Measurements from ENCODE around the gene CIROP. TPM values are rescaled to one million over a fixed set of nuclear protein-coding genes. Genes with fewer than 3 reads are reported as not detected.

The CIROP gene
- total RNA-seq, 4 donors from 2014 or later: not detected

GRCh38 chr14:23076785-23077408 is 27.9 kb downstream of the CIROP start:
- TF ChIP-seq CTCF (IDR thresholded peaks at IDR 0.05): no peak
- no peak for TF ChIP-seq POLR2A (IDR thresholded peaks at IDR 0.05)
- DNase-seq (ENCODE audit: low spot score in 2 of 2): no peak
- WGBS, 2 donors: 58 to 61% methylated on average over 5 of the region's 5 CpGs
- no peak overlapping the region for H3K4me3 ChIP-seq (ENCODE audit: low read depth, poor library complexity, severe bottlenecking)
- intact Hi-C loops (cut with DNase I; ENCODE audit: low total_unique reads): no loop called here

DNA sequence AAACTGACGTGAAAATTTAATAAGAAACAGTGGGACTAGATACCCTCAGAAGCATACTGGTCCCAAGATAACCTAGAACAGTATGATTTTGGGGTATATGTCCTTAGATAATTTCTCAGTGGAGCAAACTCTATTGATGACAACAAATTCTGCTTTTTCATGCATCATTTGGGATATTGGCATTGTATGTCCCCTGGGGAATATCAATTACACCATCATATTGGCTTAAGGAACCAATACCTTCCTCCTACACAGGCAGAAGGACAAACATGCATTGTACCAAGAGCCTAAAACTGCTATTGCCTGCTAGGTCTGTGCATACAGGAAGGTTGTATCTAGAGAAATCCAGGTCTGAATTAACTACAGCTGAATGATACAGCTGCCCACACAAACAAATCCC is 29.9 kb downstream of the CIROP start:
- TF ChIP-seq POLR2A (IDR thresholded peaks at IDR 0.05) (no peak), CTCF (IDR thresholded peaks at IDR 0.05) (no peak)
- WGBS, 2 donors: 89 to 91% methylated on average over 1 of the region's 1 CpG
- intact Hi-C loops (cut with DNase I; ENCODE audit: low total_unique reads): no loop called here
- no peak for DNase-seq (ENCODE audit: low spot score in 2 of 2)
- H3K4me3 ChIP-seq (ENCODE audit: low read depth, poor library complexity, severe bottlenecking): no peak overlapping the region

GRCh38 chr14:23071921-23072539 is 32.8 kb downstream of the CIROP start:
- TF ChIP-seq POLR2A (IDR thresholded peaks at IDR 0.05): no peak
- TF ChIP-seq CTCF (IDR thresholded peaks at IDR 0.05): no peak
- no peak for DNase-seq (ENCODE audit: low spot score in 2 of 2)
- 39 to 40% methylated on average over 5 of the region's 5 CpGs for WGBS, 2 donors
- no peak overlapping the region for H3K4me3 ChIP-seq (ENCODE audit: low read depth, poor library complexity, severe bottlenecking)
- intact Hi-C loops (cut with DNase I; ENCODE audit: low total_unique reads): no loop called here

- DNase-seq (ENCODE audit: low spot score in 2 of 2): peak; percentile 85 to 95
- peak overlapping the region; percentile 31 for H3K4me3 ChIP-seq (ENCODE audit: low read depth, poor library complexity, severe bottlenecking)
- WGBS, 2 donors: 1% methylated on average over 14 of the region's 14 CpGs
- intact Hi-C loops (cut with DNase I; ENCODE audit: low total_unique reads): no loop called here
- TF ChIP-seq CTCF (IDR thresholded peaks at IDR 0.05): no peak
- no peak for TF ChIP-seq POLR2A (IDR thresholded peaks at IDR 0.05)
Measured at GRCh38 chr14:23071244-23071920, 33.4 kb downstream of the CIROP start.

DNA sequence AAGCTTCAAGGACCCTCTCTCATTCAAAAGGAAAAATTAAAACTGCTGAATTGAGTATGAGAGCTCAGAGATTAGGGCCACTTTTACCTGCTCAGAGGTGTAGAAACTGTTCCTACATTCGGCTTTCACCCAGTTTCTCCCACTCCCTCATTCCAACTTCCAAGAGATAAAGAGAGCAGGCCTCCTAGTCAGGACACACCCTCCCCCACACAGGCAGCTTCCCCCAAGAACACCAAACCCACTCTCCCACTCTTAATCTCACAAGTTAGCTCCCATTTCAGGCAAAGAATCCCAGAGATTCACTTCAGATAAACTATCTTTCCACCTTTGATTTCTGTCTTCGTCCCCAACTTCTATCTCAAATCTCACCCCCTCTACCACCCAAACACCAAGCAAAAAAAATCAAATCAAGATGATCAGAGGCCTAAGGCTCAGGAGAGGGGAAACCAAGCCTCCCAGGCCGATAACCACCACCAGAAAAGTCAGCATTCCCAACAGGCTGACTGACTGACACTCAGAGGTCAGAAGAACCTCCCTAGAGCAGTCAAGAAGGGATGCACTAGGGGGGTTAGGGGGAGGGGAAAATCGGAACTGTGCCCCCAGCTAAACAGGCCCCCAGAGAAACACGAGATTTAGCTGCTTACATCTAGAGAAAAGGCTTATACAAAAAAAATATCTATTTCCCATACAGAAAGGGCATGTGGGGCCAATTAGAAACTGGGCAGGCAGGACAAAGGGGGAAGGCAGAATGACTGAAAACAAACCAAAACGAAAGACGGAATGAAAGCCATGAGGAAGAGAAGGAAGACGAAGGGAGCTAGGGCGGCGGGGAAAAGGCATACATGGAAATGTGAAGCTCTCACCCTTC is 34.3 kb downstream of the CIROP start:
- 7 to 13% methylated on average over 10 of the region's 10 CpGs for WGBS, 2 donors

More for the DNA sequence above, 34.3 kb downstream of the CIROP start:
- intact Hi-C loops (cut with DNase I; ENCODE audit: low total_unique reads): no loop called here
- DNase-seq (ENCODE audit: low spot score in 2 of 2): no peak
- no peak overlapping the region for H3K4me3 ChIP-seq (ENCODE audit: low read depth, poor library complexity, severe bottlenecking)
- TF ChIP-seq CTCF (IDR thresholded peaks at IDR 0.05) (no peak), POLR2A (IDR thresholded peaks at IDR 0.05) (no peak)

Measured in lower leg skin (tissue), 4 donors.